Stimulated activated CD4-positive, alpha-beta T cell treated with anti-CD3 and anti-CD28 coated beads, Interleukin-12 subunit alpha, Interleukin-12 subunit beta, amount 100 ng/mL, for 24 hours (primary cell): ENCODE results near the gene GTF2A1L.
"Not testable (repeated sequence)": the region's sequence is repeated elsewhere in the genome, so short reads cannot be mapped to it uniquely, and the experiment has no call there.

Experiments used
- DNase-seq, 2 experiments: peaks; one replicate each; pipeline ENCODE4 v3.0.0-alpha.2; 2020; ENCODE audit warnings: low read depth in 2 of 2

Gene GTF2A1L

GRCh38 chr2:48617618-48618017, at the start of gene GTF2A1L:
TSS of gene GTF2A1L (plus strand) at chr2:48617856. CDS start at chr2:48617875, 19 bp downstream.
- DNase-seq = no peak

GRCh38 chr2:48568547-48568946, 49.1 kb upstream of the GTF2A1L start:
- no peak for DNase-seq

GRCh38 chr2:48569433-48569832, 48.2 kb upstream of the GTF2A1L start:
- DNase-seq = no peak

GRCh38 chr2:48572816-48573215, 44.8 kb upstream of the GTF2A1L start:
- DNase-seq = no peak

- DNase-seq = no peak
Observed at GRCh38 chr2:48574353-48575287, 43.0 kb upstream of the GTF2A1L start.

- no peak for DNase-seq
Observed at GRCh38 chr2:48578313-48578712, 39.3 kb upstream of the GTF2A1L start.

GRCh38 chr2:48583961-48584360, 33.7 kb upstream of the GTF2A1L start:
- no peak for DNase-seq

GRCh38 chr2:48584551-48584950, 33.1 kb upstream of the GTF2A1L start:
- no peak for DNase-seq

GRCh38 chr2:48586433-48586832, 31.2 kb upstream of the GTF2A1L start:
- DNase-seq = no peak

GRCh38 chr2:48587560-48587959, 30.1 kb upstream of the GTF2A1L start:
- no peak for DNase-seq

- no peak for DNase-seq
Observed at GRCh38 chr2:48587961-48588360, 29.7 kb upstream of the GTF2A1L start.

- DNase-seq = no peak
Observed at GRCh38 chr2:48588745-48589144, 28.9 kb upstream of the GTF2A1L start.

GRCh38 chr2:48589170-48589767, 28.4 kb upstream of the GTF2A1L start:
- no peak for DNase-seq

GRCh38 chr2:48590017-48590416, 27.6 kb upstream of the GTF2A1L start:
- DNase-seq = no peak

- no peak for DNase-seq
Observed at GRCh38 chr2:48592067-48592466, 25.6 kb upstream of the GTF2A1L start.

- not testable (repeated sequence) for DNase-seq
Observed at GRCh38 chr2:48596751-48597150, 20.9 kb upstream of the GTF2A1L start.

- no peak for DNase-seq
Observed at GRCh38 chr2:48597492-48597891, 20.2 kb upstream of the GTF2A1L start.

GRCh38 chr2:48600204-48600813, 17.3 kb upstream of the GTF2A1L start:
- DNase-seq = no peak

- DNase-seq = no peak
Observed at GRCh38 chr2:48600917-48601316, 16.7 kb upstream of the GTF2A1L start.

- DNase-seq = no peak
Observed at GRCh38 chr2:48601349-48601748, 16.3 kb upstream of the GTF2A1L start.

- no peak for DNase-seq
Observed at GRCh38 chr2:48605482-48606175, 12.0 kb upstream of the GTF2A1L start.
